PC-9 (cell line): ENCODE results near the gene TMEM134.

ENCODE experiments used
- CTCF ChIP-seq: fragments of 200-600 bp; sonication (generic); conservative IDR thresholded peaks from 2 replicates; pipeline ENCODE4 v1.6.1; 2017; ENCODE audit warnings: mixed run types, antibody characterized with exemption, mild to moderate bottlenecking, moderate library complexity
- EZH2 ChIP-seq: fragments of 200-600 bp; sonication (generic); IDR thresholded peaks from 2 replicates; pipeline ENCODE4 v1.8.0; 2017; ENCODE audit warnings: antibody characterized with exemption, low read depth

GRCh38 chr11:67437809-67438157, 31.3 kb downstream of the TMEM134 start:
- TF ChIP-seq CTCF (no peak), EZH2 (no peak)
